HepG2 (cell line): ENCODE measurements around the gene PDZD8. TPM values are rescaled to one million over a fixed set of nuclear protein-coding genes. Genes with fewer than 3 reads are reported as not detected.

Experiments
- ATAC-seq: fragments of 200-7000 bp; cut with Tn5 transposase; 3 replicates; pipeline ENCODE4 v1.9.1; 2020; ENCODE audit warnings: mild to moderate bottlenecking, moderate library complexity
- BruUV-seq: library from RNA; stranded (reverse); fragments of 400-500 nt; replicated peaks from 2 replicates; lab custom pipeline; 2021; lab: Mats Ljungman, UMichigan
- CTCF ChIA-PET: fragments of 300-600 bp; formaldehyde crosslinking; extraction: SDS; loops from one replicate; lab custom pipeline; 2021; ENCODE audit warnings: low total read pairs, inconsistent platforms, low intra/inter-chr PET ratio; lab: Yijun Ruan, JAX
- POLR2A ChIA-PET: fragments of 350-600 bp; sonication (Branson Sonifier 250); formaldehyde crosslinking; loops from one replicate; lab custom pipeline; 2020; ENCODE audit warnings: antibody characterized with exemption, inconsistent platforms; lab: Yijun Ruan, JAX
- DNase-seq: peaks from one replicate; pipeline ENCODE4 v3.0.0-alpha.2; 2015; ENCODE audit warnings: low spot score
- FAIRE-seq: peaks from 3 replicates; lab custom pipeline; 2011; peaks lifted over from hg19 to GRCh38; lab: Jason Lieb, UNC
- H2AFZ ChIP-seq: one replicate; pipeline ENCODE4 v1.6.1; 2011; ENCODE audit warnings: low read length, inconsistent platforms
- H3K27ac ChIP-seq: fragments of 300-600 bp; 3 replicates; pipeline ENCODE4 v1.8.0; 2011; ENCODE audit warnings: mixed run types, mild to moderate bottlenecking, mixed read lengths, low read length, inconsistent platforms; ENCODE audit not compliant: insufficient read depth; ENCODE audit errors: extremely low read length
- H3K27me3 ChIP-seq, 2 experiments: fragments of 200-600 bp in 1 of 2; 2 replicates in 1 of 2; 3 replicates in 1 of 2; pipeline versions ENCODE4 v1.6.0 to v1.8.0; 2011; ENCODE audit warnings: low read length in 2 of 2, mild to moderate bottlenecking in 2 of 2, moderate library complexity in 2 of 2, inconsistent platforms in 1 of 2; ENCODE audit not compliant: insufficient read depth in 2 of 2, control insufficient read depth in 1 of 2
- H3K36me3 ChIP-seq, 2 experiments: fragments of 200-600 bp in 1 of 2; replicated peaks in 1 of 2; 2 replicates in 1 of 2; 3 replicates in 1 of 2; pipeline versions ENCODE4 v1.5.1 to v1.8.0; 2011; ENCODE audit warnings: low read length in 2 of 2, inconsistent platforms in 1 of 2; ENCODE audit not compliant: insufficient read depth in 2 of 2, control insufficient read depth in 1 of 2
- H3K4me1 ChIP-seq: 2 replicates; pipeline ENCODE4 v1.5.1; 2012; ENCODE audit warnings: low read length, inconsistent platforms; ENCODE audit not compliant: insufficient read depth
- H3K4me2 ChIP-seq: 2 replicates; pipeline ENCODE4 v1.6.0; 2011; ENCODE audit warnings: low read depth, low read length, inconsistent platforms
- H3K4me3 ChIP-seq, 3 experiments: fragments of 200-600 bp in 1 of 3; sonication (generic), shearing (Covaris generic) in 1 of 3; replicated peaks in 1 of 3; 2 replicates each; pipeline ENCODE4 v1.5.1; 2011 to 2016; ENCODE audit warnings: low read length in 3 of 3, inconsistent platforms in 2 of 3, low read depth in 2 of 3, mild to moderate bottlenecking in 2 of 3, control low read depth in 1 of 3, mixed read lengths in 1 of 3; ENCODE audit not compliant: insufficient read depth in 1 of 3
- H3K79me2 ChIP-seq: one replicate; pipeline ENCODE4 v1.6.1; 2011; ENCODE audit warnings: low read length, inconsistent platforms; ENCODE audit not compliant: insufficient read depth
- H3K9ac ChIP-seq: 2 replicates; pipeline ENCODE4 v1.6.0; 2011; ENCODE audit warnings: mild to moderate bottlenecking, low read depth, low read length, inconsistent platforms; ENCODE audit not compliant: insufficient read depth
- H3K9me3 ChIP-seq: 2 replicates; pipeline ENCODE4 v1.5.1; 2012; ENCODE audit warnings: mild to moderate bottlenecking, low read length
- H4K20me1 ChIP-seq: 2 replicates; pipeline ENCODE4 v1.6.0; 2011; ENCODE audit warnings: inconsistent platforms, mild to moderate bottlenecking, low read length, moderate library complexity; ENCODE audit not compliant: insufficient read depth
- HMGXB3 ChIP-seq: sonication (generic); formaldehyde crosslinking; IDR thresholded peaks from 2 replicates; pipeline ENCODE4 v1.4.0; 2020; ENCODE audit warnings: missing genetic modification reagents, borderline replicate concordance
- JARID2 ChIP-seq: sonication (generic); formaldehyde crosslinking; IDR thresholded peaks from 2 replicates; pipeline ENCODE4 v1.8.1; 2023; ENCODE audit warnings: missing genetic modification reagents, inconsistent platforms; ENCODE audit not compliant: insufficient replicate concordance
- MED8 ChIP-seq: sonication (generic); formaldehyde crosslinking; IDR thresholded peaks from 2 replicates; pipeline ENCODE4 v1.8.1; 2023; ENCODE audit warnings: mild to moderate bottlenecking, missing genetic modification reagents; ENCODE audit not compliant: insufficient replicate concordance
- SMC3 ChIP-seq: IDR thresholded peaks from 2 replicates; pipeline ENCODE4 v1.6.1; 2011; ENCODE audit warnings: low read length, improper control_type of control experiment
- TARDBP ChIP-seq: sonication (generic); formaldehyde crosslinking; IDR thresholded peaks from 2 replicates; pipeline ENCODE4 v1.8.0; 2022; ENCODE audit warnings: mild to moderate bottlenecking, missing genetic modification reagents
- TIGD3 ChIP-seq: sonication (generic); formaldehyde crosslinking; IDR thresholded peaks from 2 replicates; pipeline ENCODE4 v1.5.1; 2020; ENCODE audit warnings: mild to moderate bottlenecking, missing genetic modification reagents, borderline replicate concordance
- ZNF30 ChIP-seq: sonication (generic); formaldehyde crosslinking; IDR thresholded peaks from 2 replicates; pipeline ENCODE4 v1.5.0; 2020; ENCODE audit warnings: mild to moderate bottlenecking, missing genetic modification reagents
- ZNF337 ChIP-seq: sonication (generic); formaldehyde crosslinking; IDR thresholded peaks from 2 replicates; pipeline ENCODE4 v1.5.1; 2020; ENCODE audit warnings: missing genetic modification reagents, low read depth, mild to moderate bottlenecking, borderline replicate concordance
- ZNF430 ChIP-seq: sonication (generic); formaldehyde crosslinking; IDR thresholded peaks from 2 replicates; pipeline ENCODE4 v1.9.0; 2021; ENCODE audit warnings: mild to moderate bottlenecking, missing genetic modification reagents
- ZNF589 ChIP-seq: sonication (generic); formaldehyde crosslinking; conservative IDR thresholded peaks from 2 replicates; pipeline ENCODE4 v1.8.0; 2022; ENCODE audit warnings: mild to moderate bottlenecking, moderate library complexity, missing genetic modification reagents
- WGBS: methylation state at CpG from one replicate; pipeline ENCODE4 v1.1.6; 2017; ENCODE audit warnings: low lambda C conversion rate; 5-methylcytosine and 5-hydroxymethylcytosine counted together
- in situ Hi-C: cut with HindIII; loops from 2 replicates; pipeline ENCODE4 v1.10.0; 2017; ENCODE audit warnings: low pct_unique_long_range_greater_than_20kb; ENCODE audit not compliant: extremely low pct_ligation_motif_present
- intact Hi-C: fragments of 100-400 bp; cut with micrococcal nuclease; formaldehyde crosslinking; loops from one replicate; pipeline ENCODE4 v1.10.0; 2022; ENCODE audit not compliant: unreplicated experiment
- polyA plus RNA-seq, 8 experiments: library from polyadenylated mRNA; depleted of rRNA in 3 of 8; stranded (reverse) in 7 of 8; unstranded in 1 of 8; fragments of >200 nt; fragmentation: Illumina TruSeq in 4 of 8; extraction: Trizol in 4 of 8; gene quantifications; 2 replicates each; pipeline versions ENCODE4 v1.2.1 to v1.2.3, GENCODE V29; 2011 to 2016; ENCODE audit warnings: low read depth in 4 of 8, missing spikeins in 1 of 8, mixed read lengths in 1 of 8; ENCODE audit not compliant: insufficient read depth in 1 of 8
- total RNA-seq, 5 experiments: library from RNA; depleted of rRNA; stranded (reverse); fragments of >200 nt; fragmentation: Illumina TruSeq; extraction: Trizol; gene quantifications; 2 replicates each; pipeline ENCODE4 v1.2.3, GENCODE V29; 2016; ENCODE audit warnings: low read depth in 1 of 5

The PDZD8 gene
- total and polyA plus RNA-seq, 2 of the 13 experiments (the other 11 are each of a cell fraction or from before 2014, with no cell fraction given): 11.2 to 32.0 TPM

- BruUV-seq: no TSS peak
Measured at GRCh38 chr10:117339979-117340378, 35.3 kb downstream of the PDZD8 start.

More at GRCh38 chr10:117339979-117340378, 35.3 kb downstream of the PDZD8 start:
- H3K4me2 ChIP-seq: no peak overlapping the region
- no peak overlapping the region for H3K9ac ChIP-seq
- POLR2A ChIA-PET: interaction anchor here (0.9 kb wide), 1 partner anchor 32 kb away, joined by 3 read pairs; no protein-coding TSS in a partner anchor
- DNase-seq (no peak), FAIRE-seq (no peak), ATAC-seq (no peak)
- H2AFZ ChIP-seq: no peak overlapping the region
- intact Hi-C loops: no loop called here
- peaks cover 16% of the 10 kb centered on the region for H3K4me1 ChIP-seq
- H3K79me2 ChIP-seq: peaks cover 63% of the 10 kb centered on the region
- no peak overlapping the region for H3K27ac ChIP-seq
- no peak for TF ChIP-seq MED8 (CRISPR knock-in tag)
- no peak for TF ChIP-seq ZNF30 (CRISPR knock-in tag)
- no peak for TF ChIP-seq TIGD3 (CRISPR knock-in tag)
- TF ChIP-seq ZNF430: no peak
- TF ChIP-seq SMC3: no peak
- no peak for TF ChIP-seq HMGXB3 (CRISPR knock-in tag)
- no peak for TF ChIP-seq TARDBP (CRISPR knock-in tag)
- TF ChIP-seq ZNF337 (CRISPR knock-in tag): no peak
- no peak for TF ChIP-seq ZNF589 (CRISPR knock-in tag)
- TF ChIP-seq JARID2 (CRISPR knock-in tag): no peak
- H4K20me1 ChIP-seq: no peaks in the 10 kb centered on the region; the same call in 1 of the 2 replicates
- CTCF ChIA-PET: no interaction called here
- no peaks in the 10 kb centered on the region for H3K27me3 ChIP-seq
- H3K36me3 ChIP-seq: peaks cover 7 to 11% of the 10 kb centered on the region in 2 experiments
- in situ Hi-C loops: no loop called here
- no peak overlapping the region for H3K4me3 ChIP-seq
- WGBS: 87% methylated on average over 5 of the region's 5 CpGs
- H3K9me3 ChIP-seq: no peaks in the 10 kb centered on the region
